Endometrium (tissue), 2 donors: ENCODE results near the gene SOX12.
A peak's percentile ranks its signal among the peaks of the same experiment; 100 is the strongest.

ENCODE experiments used
- FAIRE-seq: peaks from 2 replicates; lab custom pipeline; 2012; peaks lifted over from hg19 to GRCh38; lab: Jason Lieb, UNC
- donor health status: control.
- donor health status: control.

The SOX12 gene

GRCh38 chr20:325045-325888, at the start of gene SOX12:
TSS of gene SOX12 (plus strand) at chr20:325552. CDS start at chr20:325925, 373 bp downstream.
- FAIRE-seq: no peak

- FAIRE-seq: no peak
Measured at GRCh38 chr20:275791-276190, 49.6 kb upstream of the SOX12 start.

GRCh38 chr20:276620-277495, 48.5 kb upstream of the SOX12 start:
- no peak for FAIRE-seq

GRCh38 chr20:277496-277781, 47.9 kb upstream of the SOX12 start:
- FAIRE-seq: no peak

- FAIRE-seq: no peak
Measured at GRCh38 chr20:278181-278580, 47.2 kb upstream of the SOX12 start.

- FAIRE-seq: no peak
Measured at GRCh38 chr20:278607-279571, 46.5 kb upstream of the SOX12 start.

GRCh38 chr20:284172-284571, 41.2 kb upstream of the SOX12 start:
- FAIRE-seq: no peak

- FAIRE-seq: no peak
Measured at GRCh38 chr20:286508-286907, 38.8 kb upstream of the SOX12 start.

GRCh38 chr20:288956-289692, 36.2 kb upstream of the SOX12 start:
- no peak for FAIRE-seq

- no peak for FAIRE-seq
Measured at GRCh38 chr20:289693-290083, 35.7 kb upstream of the SOX12 start.

- peak; percentile 67 for FAIRE-seq
Measured at GRCh38 chr20:290084-290831, 35.1 kb upstream of the SOX12 start, which contains the start of gene C20orf96. TSS of gene C20orf96 (minus strand) at chr20:290750. CDS start at chr20:290610, 140 bp downstream.

- no peak for FAIRE-seq
Measured at GRCh38 chr20:294602-295001, 30.8 kb upstream of the SOX12 start.

- FAIRE-seq: no peak
Measured at GRCh38 chr20:295804-296203, 29.5 kb upstream of the SOX12 start.

GRCh38 chr20:297098-297924, 28.0 kb upstream of the SOX12 start, which contains the start of gene ZCCHC3:
TSS of gene ZCCHC3 (plus strand) at chr20:297570. CDS start at chr20:297587, 17 bp downstream.
- FAIRE-seq: peak; percentile 74

- no peak for FAIRE-seq
Measured at GRCh38 chr20:297925-298775, 27.2 kb upstream of the SOX12 start.

- FAIRE-seq: no peak
Measured at GRCh38 chr20:298776-299391, 26.5 kb upstream of the SOX12 start.

GRCh38 chr20:300345-300990, 24.9 kb upstream of the SOX12 start:
- no peak for FAIRE-seq
